Stimulated activated CD4-positive, alpha-beta T cell treated with anti-CD3 and anti-CD28 coated beads, TNF-alpha, amount 100 ng/mL, for 4 hours (primary cell): ENCODE data around the gene LCAT.

ENCODE experiments used
- DNase-seq, 3 experiments: peaks; one replicate each; pipeline ENCODE4 v3.0.0-alpha.2; 2020; ENCODE audit warnings: low read depth in 3 of 3

LCAT gene

DNA sequence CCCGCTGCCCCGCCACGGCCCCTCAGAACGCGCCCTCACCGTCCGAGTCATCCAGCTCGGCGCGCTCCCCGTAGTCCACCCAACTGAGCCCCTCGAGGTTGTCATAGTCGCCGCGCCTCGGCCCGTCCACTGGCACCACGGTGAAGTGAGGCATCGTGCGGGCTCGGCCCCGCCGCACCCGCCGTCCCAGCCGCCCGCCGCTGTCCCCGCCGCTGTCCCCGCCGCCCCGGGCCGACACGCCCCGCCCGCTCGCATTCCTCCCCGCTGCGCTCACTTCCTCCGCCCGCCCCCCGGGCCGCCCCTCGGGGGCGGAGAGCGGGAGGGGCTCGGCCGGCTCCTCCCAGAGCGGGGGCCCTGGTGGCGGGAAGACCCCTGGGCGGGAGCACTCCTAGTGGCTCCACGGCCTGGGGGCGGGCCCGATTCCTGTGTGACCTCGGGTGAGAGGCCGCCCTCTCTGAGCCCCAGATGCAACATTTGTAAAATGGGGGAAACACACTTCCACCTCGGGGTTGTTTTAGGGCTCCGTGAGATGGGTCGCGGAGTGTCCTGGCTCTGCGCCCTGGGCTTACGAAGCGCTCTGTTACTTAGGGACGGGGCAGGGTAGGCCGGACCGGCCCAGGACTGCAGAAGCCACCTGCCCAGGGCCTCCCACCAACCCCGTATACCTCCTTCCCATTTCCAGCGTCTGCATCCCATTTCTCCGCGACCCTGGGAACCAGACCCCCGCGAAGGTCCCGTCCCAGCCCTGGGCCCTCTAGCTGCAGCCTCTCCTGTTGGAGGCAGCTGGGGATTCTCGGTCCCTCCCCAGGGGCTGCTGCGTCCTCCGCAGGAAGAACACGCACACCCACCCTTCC, 24.7 kb upstream of the LCAT start, which contains the start of gene SLC12A4:
Gene SLC12A4, minus strand, starts transcription at position 238 of the 854 bp plus-strand sequence. Its CDS starts 84 bp downstream, at position 154.
- DNase-seq, result peak; percentile 67 to 76 (median 68)

- DNase-seq, result peak in 1 of 3 experiments; percentile 35
These were observed 24.1 kb upstream of the LCAT start for GRCh38 chr16:67967958-67968399.

DNA sequence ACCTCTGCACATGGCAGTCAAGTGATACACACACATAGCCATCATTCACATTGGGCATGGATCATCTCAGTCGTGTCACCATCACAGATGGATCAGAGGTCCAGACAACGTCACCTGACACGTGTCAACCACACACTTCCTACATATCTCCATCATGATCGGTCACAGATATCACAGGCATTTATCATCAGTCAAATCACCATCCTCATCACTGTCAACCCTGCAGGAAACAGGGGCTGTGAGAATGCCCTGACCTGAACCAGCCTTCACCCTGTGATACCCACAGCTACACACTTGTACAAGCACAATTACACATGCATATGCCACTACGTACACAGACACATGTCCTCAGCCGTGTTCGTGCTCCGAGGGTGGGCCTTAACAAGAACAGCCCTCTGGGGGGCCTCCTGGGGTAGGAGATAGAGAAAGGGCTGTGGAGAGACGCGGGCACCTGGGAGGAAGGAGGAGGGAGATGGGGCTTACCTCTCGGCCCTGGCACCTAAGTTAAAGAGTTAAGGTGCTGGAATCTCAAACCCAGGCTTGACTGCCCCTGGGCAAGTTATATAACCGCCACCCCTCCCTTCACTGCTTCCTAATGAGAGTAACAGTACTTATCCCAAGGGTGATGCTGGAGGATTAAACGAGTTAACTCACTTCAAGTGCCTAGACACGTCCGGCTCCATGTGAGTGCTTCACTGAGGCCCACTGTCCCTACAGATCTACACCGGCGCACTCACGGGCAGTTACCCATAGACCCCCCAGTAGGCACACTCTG, 23.4 kb upstream of the LCAT start:
- no peak for DNase-seq

DNA sequence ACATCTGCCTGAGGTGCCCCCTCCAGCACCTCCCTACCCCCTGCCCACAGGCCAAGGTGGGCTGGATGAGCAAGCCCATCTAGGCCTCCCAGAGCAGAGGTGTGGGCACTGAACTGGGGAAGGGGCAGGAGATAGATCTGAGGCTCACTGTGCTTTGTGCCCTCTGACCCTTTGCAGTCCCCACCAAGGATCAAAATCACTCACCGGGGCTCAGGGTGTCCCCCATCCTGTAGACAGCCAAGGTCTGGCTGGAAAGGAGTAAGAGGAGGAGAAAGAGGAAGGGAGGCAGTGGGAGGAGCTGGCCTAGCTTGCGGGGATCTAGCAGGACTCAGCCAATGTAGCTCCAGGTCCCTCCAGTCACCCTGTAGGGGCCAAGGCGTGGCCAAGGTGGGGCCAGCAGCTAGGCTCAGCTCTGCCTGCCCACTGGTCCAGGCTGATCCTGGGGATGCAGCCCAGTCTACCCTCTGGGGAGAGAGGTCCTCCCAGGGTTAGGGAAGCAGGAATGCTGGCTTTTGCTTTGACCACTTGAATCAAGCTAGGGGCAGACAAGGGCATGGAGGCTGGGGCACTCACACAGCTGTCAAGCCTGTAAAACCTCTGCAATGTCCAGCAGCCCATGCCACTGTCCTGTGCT, 22.7 kb upstream of the LCAT start:
- DNase-seq, result no peak

GRCh38 chr16:67965668-67966548, 22.0 kb upstream of the LCAT start:
- DNase-seq, result no peak

- no peak for DNase-seq
These were observed 20.7 kb upstream of the LCAT start for GRCh38 chr16:67964477-67965131.

DNA sequence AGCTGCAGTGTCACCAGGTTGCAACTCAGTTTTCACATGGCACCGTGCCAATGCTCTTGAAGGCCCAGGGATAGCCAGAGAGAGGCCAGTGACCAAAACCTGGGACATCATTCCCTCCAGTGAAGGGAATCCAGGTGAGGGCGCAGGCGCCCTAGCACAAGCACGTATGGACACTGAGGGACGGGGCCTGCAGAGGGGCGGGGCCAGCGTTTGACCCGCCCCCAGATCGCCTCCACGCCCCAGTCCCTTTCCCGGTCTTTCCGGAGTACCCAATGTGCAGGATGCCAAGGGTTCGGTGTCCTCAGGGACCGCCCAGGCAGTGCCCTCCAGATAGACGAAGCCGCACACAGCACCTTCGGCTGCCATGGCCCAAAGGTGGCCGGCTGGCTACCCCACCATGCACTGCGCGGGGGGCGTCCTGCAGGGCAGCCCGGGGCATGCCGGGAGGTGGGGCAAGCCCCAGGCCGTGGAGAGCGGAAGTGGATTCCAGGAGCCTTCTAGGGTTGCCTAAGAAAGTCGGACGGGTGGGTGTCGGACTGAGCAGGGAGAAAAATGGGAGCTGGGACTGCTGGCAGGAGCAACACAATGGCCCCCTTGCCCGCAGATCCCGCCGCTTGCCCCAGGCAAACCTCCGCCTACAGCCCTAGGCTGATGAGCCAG, 19.9 kb upstream of the LCAT start:
- DNase-seq, result no peak

- no peak for DNase-seq
These were observed 19.4 kb upstream of the LCAT start for GRCh38 chr16:67963292-67963661.

DNA sequence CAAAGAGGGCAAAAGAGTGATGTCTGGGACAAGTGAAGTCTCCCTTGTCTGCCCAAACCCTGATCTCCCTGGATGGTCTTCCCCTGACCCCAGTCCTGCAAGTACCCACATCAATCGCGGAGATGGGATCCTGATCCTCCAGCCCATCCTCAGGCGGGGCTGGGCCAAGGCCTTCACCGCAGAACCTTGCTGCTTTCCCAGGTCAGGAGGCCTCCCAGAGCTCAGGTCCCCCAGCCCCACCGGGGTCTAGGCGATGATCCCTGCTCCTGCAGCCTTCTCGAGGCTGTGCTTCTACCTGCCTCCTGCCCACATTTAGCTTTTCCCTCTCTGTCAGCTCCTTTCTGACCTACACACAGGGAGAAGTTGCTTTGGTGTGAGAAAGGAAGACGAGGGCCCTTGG, 18.2 kb upstream of the LCAT start:
- no peak for DNase-seq

DNA sequence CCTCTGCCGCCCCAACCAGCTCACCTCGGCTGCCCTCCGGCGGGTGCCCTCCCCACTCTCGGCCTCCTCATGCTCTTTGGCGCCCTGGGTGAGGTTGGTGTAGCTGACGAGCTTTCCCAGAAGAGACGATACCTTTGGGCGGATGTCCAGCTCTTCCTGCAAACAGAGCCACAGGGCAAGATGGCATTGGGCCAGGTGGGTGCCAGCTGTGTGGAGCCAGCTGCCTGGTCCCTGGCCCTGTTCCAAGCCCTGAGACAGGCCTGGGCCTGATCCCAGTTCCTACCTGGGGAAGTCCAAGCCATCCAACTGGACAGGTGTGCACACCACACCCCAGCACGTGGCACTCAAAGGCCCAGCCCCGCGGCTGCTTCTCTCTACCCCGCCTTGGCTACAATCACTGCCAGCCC, 17.6 kb upstream of the LCAT start:
- DNase-seq, result no peak

- no peak for DNase-seq
These were observed 15.8 kb upstream of the LCAT start for GRCh38 chr16:67959536-67960329.

DNA sequence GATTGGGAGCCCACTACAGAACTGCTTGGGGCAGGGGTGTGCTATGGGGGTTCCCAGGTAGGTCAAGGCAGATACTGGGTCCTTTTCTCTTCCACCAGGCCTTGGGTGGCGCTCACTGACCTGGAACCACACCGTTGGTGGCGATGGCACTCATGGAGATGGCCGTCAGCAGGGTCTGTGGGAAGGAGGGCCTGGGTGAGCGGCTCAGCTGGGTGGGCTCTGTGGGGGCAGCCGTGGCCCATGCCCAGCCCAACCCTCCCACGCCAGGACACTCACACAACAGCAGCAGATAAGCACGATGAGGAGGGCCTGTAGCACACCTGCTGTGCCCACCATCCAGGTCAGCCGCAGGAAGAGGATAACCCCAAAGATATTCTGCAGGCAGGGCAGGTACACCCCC, 13.7 kb upstream of the LCAT start:
- DNase-seq, result no peak

GRCh38 chr16:67954421-67955196, 10.7 kb upstream of the LCAT start:
- DNase-seq, result no peak

GRCh38 chr16:67953641-67954375, 9.9 kb upstream of the LCAT start:
- DNase-seq, result no peak

DNA sequence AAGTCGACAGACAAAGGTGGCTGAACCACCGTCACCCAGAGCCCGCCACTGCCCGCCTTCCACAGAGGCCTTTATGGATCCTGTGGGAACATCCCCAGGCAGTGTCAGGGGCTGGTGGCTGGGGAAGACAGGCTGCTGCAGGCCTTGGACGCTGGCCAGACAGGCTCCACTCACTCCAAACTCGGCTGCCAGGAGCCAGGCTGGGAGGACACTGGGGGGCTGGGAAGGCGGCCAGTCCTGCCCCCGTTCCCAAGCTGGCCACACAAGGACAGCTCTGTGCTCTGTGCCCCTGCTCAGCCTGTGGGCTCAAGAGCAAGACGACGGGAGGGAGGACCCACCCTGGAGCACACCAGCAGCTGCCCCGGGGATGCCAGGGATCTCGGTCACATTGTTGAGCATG, 7.6 kb upstream of the LCAT start:
- no peak for DNase-seq

DNA sequence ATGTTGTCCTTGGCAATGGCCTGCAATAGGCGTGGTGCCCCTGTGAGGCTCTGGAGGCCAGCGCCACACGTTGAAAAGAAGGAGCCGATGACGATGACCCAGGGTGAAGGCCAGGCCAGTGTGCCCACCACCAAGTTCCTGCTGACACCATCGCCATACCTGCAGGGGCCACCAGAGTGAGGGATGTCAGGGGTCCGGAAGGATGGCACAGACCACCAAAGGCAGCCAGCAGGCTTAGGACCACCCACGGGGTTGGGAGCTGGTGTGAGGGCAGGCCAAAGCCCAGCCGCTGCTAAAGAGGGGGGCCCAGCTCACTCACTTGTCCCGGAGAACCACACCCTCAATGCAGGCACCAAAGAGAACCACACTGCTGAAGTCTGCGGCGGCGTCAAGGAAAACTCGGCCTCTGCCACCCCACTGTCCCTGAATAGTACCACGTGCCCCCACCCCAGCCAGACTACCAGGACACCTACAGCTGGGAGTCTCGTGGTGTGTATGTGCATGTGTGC, 6.5 kb upstream of the LCAT start:
- no peak for DNase-seq

GRCh38 chr16:67949645-67950044, 5.7 kb upstream of the LCAT start:
- no peak for DNase-seq

GRCh38 chr16:67948015-67948414, 4.1 kb upstream of the LCAT start:
- no peak for DNase-seq
